HepG2 (cell line): ENCODE measurements around the gene MYH9. TPM values are rescaled to one million over a fixed set of nuclear protein-coding genes. Genes with fewer than 3 reads are reported as not detected.

Experiments
- DNMT1 ChIP-seq: sonication (generic); formaldehyde crosslinking; IDR thresholded peaks from 2 replicates; pipeline ENCODE4 v1.5.1; 2020; ENCODE audit warnings: mild to moderate bottlenecking, missing genetic modification reagents
- HMGXB3 ChIP-seq: sonication (generic); formaldehyde crosslinking; IDR thresholded peaks from 2 replicates; pipeline ENCODE4 v1.4.0; 2020; ENCODE audit warnings: missing genetic modification reagents, borderline replicate concordance
- LBX2 ChIP-seq: sonication (generic); formaldehyde crosslinking; IDR thresholded peaks from 2 replicates; pipeline ENCODE4 v1.5.0; 2020; ENCODE audit warnings: missing genetic modification reagents, mild to moderate bottlenecking, borderline replicate concordance
- RARG ChIP-seq: sonication (generic); formaldehyde crosslinking; IDR thresholded peaks from 2 replicates; pipeline ENCODE4 v1.4.0; 2020; ENCODE audit warnings: low read depth, mild to moderate bottlenecking, missing genetic modification reagents
- SNAI1 ChIP-seq: sonication (generic); formaldehyde crosslinking; IDR thresholded peaks from 2 replicates; pipeline ENCODE4 v1.5.0; 2020; ENCODE audit warnings: mild to moderate bottlenecking, missing genetic modification reagents, borderline replicate concordance
- TBL1XR1 ChIP-seq: fragments of 150-350 bp; IDR thresholded peaks from 2 replicates; pipeline ENCODE4 v1.6.1; 2014; ENCODE audit warnings: borderline replicate concordance, low read length; ENCODE audit not compliant: partially characterized antibody
- ZMYM3 ChIP-seq: sonication (generic); formaldehyde crosslinking; IDR thresholded peaks from 2 replicates; pipeline ENCODE4 v1.5.1; 2020; ENCODE audit warnings: mild to moderate bottlenecking, missing genetic modification reagents
- ZNF235 ChIP-seq: sonication (generic); formaldehyde crosslinking; IDR thresholded peaks from 2 replicates; pipeline ENCODE4 v1.8.1; 2023; ENCODE audit warnings: mild to moderate bottlenecking, missing genetic modification reagents, borderline replicate concordance
- ZNF24 ChIP-seq: fragments of 450-650 bp; IDR thresholded peaks from 2 replicates; pipeline ENCODE4 v1.6.1; 2017; ENCODE audit warnings: antibody characterized with exemption, mild to moderate bottlenecking
- ZNF282 ChIP-seq: fragments of 450-650 bp; IDR thresholded peaks from 2 replicates; pipeline ENCODE4 v1.6.1; 2018; ENCODE audit not compliant: partially characterized antibody
- ZNF431 ChIP-seq: sonication (generic); formaldehyde crosslinking; IDR thresholded peaks from 2 replicates; pipeline ENCODE4 v1.9.0; 2022; ENCODE audit warnings: missing genetic modification reagents, low read depth, mild to moderate bottlenecking, borderline replicate concordance
- ZNF484 ChIP-seq: sonication (generic); formaldehyde crosslinking; IDR thresholded peaks from 2 replicates; pipeline ENCODE4 v1.5.1; 2020; ENCODE audit warnings: mild to moderate bottlenecking, low read depth, missing genetic modification reagents, borderline replicate concordance
- ZNF512 ChIP-seq: sonication (generic); formaldehyde crosslinking; IDR thresholded peaks from 2 replicates; pipeline ENCODE4 v1.4.0; 2020; ENCODE audit warnings: mild to moderate bottlenecking, missing genetic modification reagents
- ZNF605 ChIP-seq: sonication (generic); formaldehyde crosslinking; IDR thresholded peaks from 2 replicates; pipeline ENCODE4 v1.8.0; 2022; ENCODE audit warnings: mild to moderate bottlenecking, missing genetic modification reagents
- polyA plus RNA-seq, 8 experiments: library from polyadenylated mRNA; depleted of rRNA in 3 of 8; stranded (reverse) in 7 of 8; unstranded in 1 of 8; fragments of >200 nt; fragmentation: Illumina TruSeq in 4 of 8; extraction: Trizol in 4 of 8; gene quantifications; 2 replicates each; pipeline versions ENCODE4 v1.2.1 to v1.2.3, GENCODE V29; 2011 to 2016; ENCODE audit warnings: low read depth in 4 of 8, missing spikeins in 1 of 8, mixed read lengths in 1 of 8; ENCODE audit not compliant: insufficient read depth in 1 of 8
- total RNA-seq, 5 experiments: library from RNA; depleted of rRNA; stranded (reverse); fragments of >200 nt; fragmentation: Illumina TruSeq; extraction: Trizol; gene quantifications; 2 replicates each; pipeline ENCODE4 v1.2.3, GENCODE V29; 2016; ENCODE audit warnings: low read depth in 1 of 5
- TF ChIP-seq, protein P1 (sequence below): sonication (generic); formaldehyde crosslinking; IDR thresholded peaks from 2 replicates; pipeline ENCODE4 v1.8.0; 2022; ENCODE audit warnings: mild to moderate bottlenecking, missing genetic modification reagents; ENCODE audit not compliant: insufficient replicate concordance
- TF ChIP-seq, protein P2 (sequence below): IDR thresholded peaks from 2 replicates; pipeline ENCODE4 v1.6.1; 2016; ENCODE audit warnings: low read depth, missing genetic modification reagents, missing compliant biosample characterization

MYH9 gene
- total and polyA plus RNA-seq, 2 of the 13 experiments (the other 11 are each of a cell fraction or from before 2014, with no cell fraction given), result 50.7 to 98.5 TPM

GRCh38 chr22:36341640-36342041 is 46.1 kb downstream of the MYH9 start (continued):
- TF ChIP-seq RARG (CRISPR knock-in tag), result no peak
- no peak for TF ChIP-seq SNAI1 (CRISPR knock-in tag)
- TF ChIP-seq ZNF282, result no peak
- TF ChIP-seq ZNF235 (CRISPR knock-in tag), result no peak
- TF ChIP-seq TBL1XR1, result no peak
- no peak for TF ChIP-seq LBX2 (CRISPR knock-in tag)
- TF ChIP-seq ZNF431, result no peak
- TF ChIP-seq, protein P1, sequence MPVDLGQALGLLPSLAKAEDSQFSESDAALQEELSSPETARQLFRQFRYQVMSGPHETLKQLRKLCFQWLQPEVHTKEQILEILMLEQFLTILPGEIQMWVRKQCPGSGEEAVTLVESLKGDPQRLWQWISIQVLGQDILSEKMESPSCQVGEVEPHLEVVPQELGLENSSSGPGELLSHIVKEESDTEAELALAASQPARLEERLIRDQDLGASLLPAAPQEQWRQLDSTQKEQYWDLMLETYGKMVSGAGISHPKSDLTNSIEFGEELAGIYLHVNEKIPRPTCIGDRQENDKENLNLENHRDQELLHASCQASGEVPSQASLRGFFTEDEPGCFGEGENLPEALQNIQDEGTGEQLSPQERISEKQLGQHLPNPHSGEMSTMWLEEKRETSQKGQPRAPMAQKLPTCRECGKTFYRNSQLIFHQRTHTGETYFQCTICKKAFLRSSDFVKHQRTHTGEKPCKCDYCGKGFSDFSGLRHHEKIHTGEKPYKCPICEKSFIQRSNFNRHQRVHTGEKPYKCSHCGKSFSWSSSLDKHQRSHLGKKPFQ (CRISPR knock-in tag), result no peak
- peak; percentile 65; the same call in 1 of the 2 replicates for TF ChIP-seq ZMYM3 (CRISPR knock-in tag)
- no peak for TF ChIP-seq ZNF512 (CRISPR knock-in tag)
- no peak for TF ChIP-seq ZNF484 (CRISPR knock-in tag)
- TF ChIP-seq ZNF605 (CRISPR knock-in tag), result no peak
- TF ChIP-seq DNMT1, result no peak
- no peak for TF ChIP-seq HMGXB3 (CRISPR knock-in tag)
- TF ChIP-seq, protein P2, sequence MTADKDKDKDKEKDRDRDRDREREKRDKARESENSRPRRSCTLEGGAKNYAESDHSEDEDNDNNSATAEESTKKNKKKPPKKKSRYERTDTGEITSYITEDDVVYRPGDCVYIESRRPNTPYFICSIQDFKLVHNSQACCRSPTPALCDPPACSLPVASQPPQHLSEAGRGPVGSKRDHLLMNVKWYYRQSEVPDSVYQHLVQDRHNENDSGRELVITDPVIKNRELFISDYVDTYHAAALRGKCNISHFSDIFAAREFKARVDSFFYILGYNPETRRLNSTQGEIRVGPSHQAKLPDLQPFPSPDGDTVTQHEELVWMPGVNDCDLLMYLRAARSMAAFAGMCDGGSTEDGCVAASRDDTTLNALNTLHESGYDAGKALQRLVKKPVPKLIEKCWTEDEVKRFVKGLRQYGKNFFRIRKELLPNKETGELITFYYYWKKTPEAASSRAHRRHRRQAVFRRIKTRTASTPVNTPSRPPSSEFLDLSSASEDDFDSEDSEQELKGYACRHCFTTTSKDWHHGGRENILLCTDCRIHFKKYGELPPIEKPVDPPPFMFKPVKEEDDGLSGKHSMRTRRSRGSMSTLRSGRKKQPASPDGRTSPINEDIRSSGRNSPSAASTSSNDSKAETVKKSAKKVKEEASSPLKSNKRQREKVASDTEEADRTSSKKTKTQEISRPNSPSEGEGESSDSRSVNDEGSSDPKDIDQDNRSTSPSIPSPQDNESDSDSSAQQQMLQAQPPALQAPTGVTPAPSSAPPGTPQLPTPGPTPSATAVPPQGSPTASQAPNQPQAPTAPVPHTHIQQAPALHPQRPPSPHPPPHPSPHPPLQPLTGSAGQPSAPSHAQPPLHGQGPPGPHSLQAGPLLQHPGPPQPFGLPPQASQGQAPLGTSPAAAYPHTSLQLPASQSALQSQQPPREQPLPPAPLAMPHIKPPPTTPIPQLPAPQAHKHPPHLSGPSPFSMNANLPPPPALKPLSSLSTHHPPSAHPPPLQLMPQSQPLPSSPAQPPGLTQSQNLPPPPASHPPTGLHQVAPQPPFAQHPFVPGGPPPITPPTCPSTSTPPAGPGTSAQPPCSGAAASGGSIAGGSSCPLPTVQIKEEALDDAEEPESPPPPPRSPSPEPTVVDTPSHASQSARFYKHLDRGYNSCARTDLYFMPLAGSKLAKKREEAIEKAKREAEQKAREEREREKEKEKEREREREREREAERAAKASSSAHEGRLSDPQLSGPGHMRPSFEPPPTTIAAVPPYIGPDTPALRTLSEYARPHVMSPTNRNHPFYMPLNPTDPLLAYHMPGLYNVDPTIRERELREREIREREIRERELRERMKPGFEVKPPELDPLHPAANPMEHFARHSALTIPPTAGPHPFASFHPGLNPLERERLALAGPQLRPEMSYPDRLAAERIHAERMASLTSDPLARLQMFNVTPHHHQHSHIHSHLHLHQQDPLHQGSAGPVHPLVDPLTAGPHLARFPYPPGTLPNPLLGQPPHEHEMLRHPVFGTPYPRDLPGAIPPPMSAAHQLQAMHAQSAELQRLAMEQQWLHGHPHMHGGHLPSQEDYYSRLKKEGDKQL (CRISPR knock-in tag), result no peak
- TF ChIP-seq ZNF24, result no peak
